ENCODE results near the gene TARDBP.
"Not testable (repeated sequence)": the region's sequence is repeated elsewhere in the genome, so short reads cannot be mapped to it uniquely, and the experiment has no call there.

The TARDBP gene

GRCh38 chr1:11061652-11062365 lies 49.4 kb downstream of the TARDBP start:
- no peak for DNase-seq

GRCh38 chr1:11062965-11063401 lies 50.5 kb downstream of the TARDBP start:
- peak in 1 of 2 donors; percentile 20 for DNase-seq

DNA sequence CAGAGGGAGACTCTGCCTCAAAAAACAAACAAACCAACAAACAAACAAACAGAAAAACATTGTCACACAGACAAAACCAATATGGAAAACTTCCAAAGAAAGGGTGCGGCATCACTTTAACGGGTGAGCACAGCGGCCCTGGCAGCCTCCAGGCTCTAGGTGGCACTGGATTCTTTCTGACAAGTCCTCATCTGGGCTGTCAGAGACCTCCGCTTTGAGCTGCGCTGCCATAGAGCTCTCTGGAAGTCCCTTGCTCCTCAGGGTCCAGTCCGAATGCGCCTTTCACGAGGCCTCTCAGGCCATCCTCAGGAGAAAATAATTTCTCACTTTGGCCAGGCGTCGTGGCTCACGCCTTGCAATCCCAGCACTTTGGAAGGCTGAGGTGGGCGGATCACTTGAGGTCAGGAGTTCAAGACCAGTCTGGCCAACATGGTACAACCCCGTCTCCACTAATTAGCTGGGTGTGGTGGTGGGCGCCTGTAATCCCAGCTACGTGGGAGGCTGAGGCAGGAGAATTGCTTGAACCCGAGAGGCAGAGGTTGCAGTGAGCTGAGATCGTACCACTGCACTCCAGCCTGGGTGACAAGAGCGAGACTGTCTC lies 51.6 kb downstream of the TARDBP start:
- not testable (repeated sequence) for DNase-seq

DNA sequence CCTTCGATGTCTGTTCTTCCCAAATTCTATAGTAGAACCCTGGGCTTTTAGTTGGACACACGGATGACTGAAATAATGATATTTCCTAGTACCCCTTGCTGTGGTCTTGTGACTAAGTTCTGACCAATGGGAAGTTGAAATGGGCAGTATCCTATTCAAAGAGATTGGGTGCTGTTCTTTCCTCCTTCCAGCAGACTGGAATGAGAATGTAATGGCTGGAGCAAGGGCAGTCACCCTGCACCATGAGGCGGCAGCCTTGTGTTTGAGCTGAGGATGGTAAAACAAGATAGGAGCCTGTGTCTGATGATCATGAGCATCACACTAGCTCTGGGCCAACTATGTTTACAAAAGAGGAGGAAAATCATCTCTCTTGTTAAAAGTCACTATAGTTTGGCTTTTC lies 52.5 kb downstream of the TARDBP start:
- no peak for DNase-seq

DNA sequence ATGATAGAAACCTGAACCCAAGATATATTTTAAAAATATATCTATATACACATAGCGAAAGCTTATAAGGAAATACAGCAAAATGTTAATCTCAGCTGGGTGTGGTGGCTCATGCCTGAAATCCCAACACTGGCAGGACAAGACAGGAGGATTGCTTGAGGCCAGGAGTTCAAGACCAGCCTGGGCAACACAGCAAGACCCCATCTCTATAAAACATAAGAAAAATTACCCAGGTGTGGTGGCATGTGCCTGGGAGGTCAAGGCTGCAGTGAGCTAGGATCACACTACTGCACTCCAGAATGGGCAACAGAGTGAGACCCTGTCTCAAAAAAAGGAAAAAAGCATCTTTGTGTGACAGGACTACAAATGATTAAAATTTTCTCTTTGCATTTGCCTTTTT lies 53.3 kb downstream of the TARDBP start:
- DNase-seq: no peak

- DNase-seq: no peak
Observed at GRCh38 chr1:11067716-11068599, 55.5 kb downstream of the TARDBP start.

DNA sequence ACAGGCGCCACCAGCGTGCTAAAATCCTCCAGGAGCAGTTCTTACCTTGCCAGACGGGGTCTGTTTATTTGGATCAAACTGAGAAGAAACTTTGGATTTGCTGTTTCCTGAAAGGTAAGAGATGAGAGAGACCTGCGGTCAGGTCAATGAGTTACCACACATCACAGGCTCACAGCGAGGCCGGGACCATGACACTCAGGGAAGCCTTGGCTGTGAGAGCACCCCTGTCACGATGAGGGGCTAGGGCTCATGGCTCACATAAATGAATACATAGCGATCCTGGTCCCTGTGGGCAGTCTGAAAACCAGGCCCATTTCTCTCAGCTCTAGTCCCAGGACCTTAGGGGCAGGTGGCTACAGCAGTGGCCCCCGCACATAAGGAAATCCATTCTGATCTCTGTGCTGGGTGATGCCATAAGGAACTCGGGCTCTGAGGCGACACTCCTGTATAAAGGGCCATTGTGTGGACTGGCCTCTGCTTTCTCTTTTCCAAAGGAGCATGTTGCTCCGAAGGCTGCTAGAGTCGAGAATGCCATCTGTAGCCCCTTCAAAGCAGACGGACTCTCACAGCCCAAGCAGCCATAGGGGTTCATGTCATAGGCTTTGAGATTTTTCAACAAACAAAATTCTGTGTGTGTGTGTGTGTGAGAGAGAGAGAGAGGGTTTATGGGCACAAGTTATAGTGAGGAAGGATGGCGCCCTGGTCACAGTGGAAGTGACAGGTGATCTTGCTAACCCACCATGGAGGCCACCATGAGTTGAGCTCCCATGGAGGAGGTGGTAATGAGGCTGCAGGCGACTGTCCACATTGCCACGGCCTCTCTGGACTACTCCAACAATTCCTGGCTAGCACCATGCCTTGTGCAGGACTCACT lies 56.4 kb downstream of the TARDBP start:
- no peak for DNase-seq

DNA sequence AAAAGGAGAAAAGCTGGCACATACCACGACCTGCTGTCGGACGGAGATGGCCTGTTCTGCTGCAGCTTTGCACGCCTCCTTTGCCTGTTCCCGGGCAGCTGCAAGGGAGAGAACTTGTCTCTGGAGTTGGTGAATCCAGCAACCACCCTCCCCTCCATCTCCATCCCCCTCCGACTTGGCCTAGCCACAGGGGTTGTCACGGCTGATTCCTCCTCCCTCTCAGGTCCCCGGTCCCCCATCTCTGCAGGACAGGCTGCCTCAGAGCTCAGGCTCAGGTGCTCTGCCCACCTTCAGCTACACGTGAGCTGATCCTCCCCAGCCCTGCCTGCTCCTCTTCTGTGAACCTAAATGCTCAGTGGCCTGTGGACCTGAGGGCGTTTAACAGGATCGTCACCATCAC lies 58.4 kb downstream of the TARDBP start:
- DNase-seq: no peak

DNA sequence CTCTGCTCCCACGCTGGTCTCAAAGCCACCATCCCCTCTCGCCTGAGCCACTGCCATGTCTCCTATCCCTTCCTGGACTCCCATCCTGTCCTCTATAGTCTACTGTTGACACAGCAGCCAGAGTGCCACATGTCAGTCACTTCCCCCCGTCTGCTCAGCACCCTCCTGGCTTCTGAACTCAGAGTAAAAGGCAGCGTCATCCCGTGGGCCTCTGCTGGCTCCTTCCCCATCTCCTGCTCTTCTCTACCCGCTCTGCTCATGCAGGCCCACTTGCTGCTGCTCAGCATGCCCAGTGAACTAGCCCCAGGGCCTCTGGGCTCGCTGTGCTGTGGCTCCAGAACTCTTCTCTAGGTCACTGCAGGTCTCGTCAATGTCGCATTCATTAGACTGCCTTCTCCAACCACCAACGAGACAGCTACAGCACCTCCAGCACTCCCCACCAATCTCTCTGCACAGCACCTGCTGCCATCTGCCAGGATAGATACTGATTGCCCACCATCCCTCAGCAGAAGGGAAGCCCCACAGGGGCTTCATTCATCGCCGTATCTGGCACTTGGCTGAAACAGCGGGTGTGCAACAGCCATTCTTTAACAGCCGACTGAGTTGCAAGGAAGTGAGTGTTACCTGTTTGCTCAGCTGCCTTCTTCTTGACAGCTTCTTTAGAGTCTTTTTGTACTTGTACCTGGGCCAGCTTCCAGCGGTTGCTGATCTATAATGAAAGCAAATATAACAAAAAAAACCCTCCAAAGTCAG lies 59.2 kb downstream of the TARDBP start:
- DNase-seq: no peak

- no peak for DNase-seq
Observed at GRCh38 chr1:11072216-11072917, 59.9 kb downstream of the TARDBP start.

- not testable (repeated sequence) for DNase-seq
Observed at GRCh38 chr1:11073398-11073797, 60.9 kb downstream of the TARDBP start.

Data from CD4-positive, alpha-beta T cell treated with Interleukin-4 for 1 hour (primary cell).